Measurements from ENCODE around the gene ERC1.

The ERC1 gene

DNA sequence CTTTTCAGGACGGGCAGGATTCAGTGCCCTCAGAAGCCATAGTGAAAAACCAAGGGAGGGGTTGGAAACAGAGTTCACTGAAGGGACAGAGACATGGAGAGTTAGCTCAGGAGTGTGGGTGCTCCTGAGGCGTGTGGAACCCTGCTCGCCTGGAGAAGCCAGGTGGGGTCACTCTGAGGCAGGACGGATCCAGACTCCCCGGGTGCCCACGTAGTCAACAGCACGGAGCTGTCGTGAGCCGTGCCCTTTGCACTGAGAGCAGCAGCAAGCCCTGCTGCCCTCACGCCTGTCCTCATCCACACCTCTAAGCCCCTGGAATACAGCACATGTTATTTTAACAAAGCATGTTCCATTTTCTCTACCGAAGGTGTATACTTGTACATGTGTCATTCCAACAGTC lies 488.6 kb downstream of the ERC1 start:
- Histone ChIP-seq H3K27me3 (ENCODE audit: control insufficient read depth, insufficient read depth, low read length) (no peaks in the 10 kb centered on the region), H3K4me1 (ENCODE audit: control insufficient read depth, insufficient read depth, low read length) (peaks cover 5% of the 10 kb centered on the region), H3K9me3 (ENCODE audit: control insufficient read depth, insufficient read depth, low read length) (no peaks in the 10 kb centered on the region), H3K36me3 (ENCODE audit: control insufficient read depth, insufficient read depth, low read length) (no peaks in the 10 kb centered on the region), H3K4me3 (ENCODE audit: low read depth, low read length) (no peak overlapping the region), H3K9ac (ENCODE audit: low read depth, low read length) (no peak overlapping the region)

DNA sequence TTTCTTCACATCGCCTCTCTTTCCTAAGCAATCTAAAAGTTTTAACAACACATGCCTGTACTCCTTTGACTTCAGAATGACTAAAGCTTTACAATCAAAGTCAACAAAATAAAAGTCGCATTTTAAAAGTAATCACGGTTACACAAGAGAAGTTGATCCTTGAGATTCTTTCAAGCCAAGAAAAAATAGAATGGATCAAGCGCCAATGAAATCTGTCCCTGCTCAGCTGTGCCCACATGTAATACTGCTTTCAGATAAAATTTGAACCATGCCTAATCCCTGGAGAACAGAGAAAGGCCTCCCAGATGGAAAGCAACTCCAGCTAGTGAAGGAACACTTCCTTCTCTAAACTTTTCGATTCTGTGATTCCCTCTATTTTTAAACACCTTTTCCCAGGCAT lies 490.3 kb downstream of the ERC1 start:
- Histone ChIP-seq H3K9ac (ENCODE audit: low read depth, low read length) (no peak overlapping the region), H3K36me3 (ENCODE audit: control insufficient read depth, insufficient read depth, low read length) (no peaks in the 10 kb centered on the region), H3K9me3 (ENCODE audit: control insufficient read depth, insufficient read depth, low read length) (no peaks in the 10 kb centered on the region), H3K27me3 (ENCODE audit: control insufficient read depth, insufficient read depth, low read length) (no peaks in the 10 kb centered on the region), H3K4me1 (ENCODE audit: control insufficient read depth, insufficient read depth, low read length) (no peaks in the 10 kb centered on the region), H3K4me3 (ENCODE audit: low read depth, low read length) (no peak overlapping the region)

DNA sequence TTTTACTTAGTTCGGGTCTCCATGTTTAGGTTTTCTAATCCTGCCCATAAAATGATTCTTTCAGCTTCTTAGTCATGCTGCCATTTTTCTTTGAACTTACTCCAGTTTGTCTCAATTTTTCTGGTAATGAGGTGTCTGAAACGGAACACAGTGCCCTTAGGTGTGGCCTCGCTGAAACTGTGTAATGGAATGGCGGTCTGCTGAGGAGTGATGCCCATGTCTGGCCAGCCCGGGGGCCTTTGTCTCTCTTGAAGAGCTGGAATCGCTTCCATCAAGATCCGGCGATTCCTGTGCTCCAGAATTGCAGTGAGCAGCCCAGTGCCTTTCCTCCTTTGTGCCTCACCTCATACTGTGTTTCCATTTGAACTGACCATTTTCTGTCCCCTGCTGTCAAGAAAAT lies 490.9 kb downstream of the ERC1 start:
- no peaks in the 10 kb centered on the region for H3K9me3 ChIP-seq (ENCODE audit: control insufficient read depth, insufficient read depth, low read length)
- no peaks in the 10 kb centered on the region for H3K36me3 ChIP-seq (ENCODE audit: control insufficient read depth, insufficient read depth, low read length)
- H3K4me1 ChIP-seq (ENCODE audit: control insufficient read depth, insufficient read depth, low read length), result no peaks in the 10 kb centered on the region
- no peak overlapping the region for H3K4me3 ChIP-seq (ENCODE audit: low read depth, low read length)
- no peaks in the 10 kb centered on the region for H3K27me3 ChIP-seq (ENCODE audit: control insufficient read depth, insufficient read depth, low read length)
- H3K9ac ChIP-seq (ENCODE audit: low read depth, low read length), result no peak overlapping the region

DNA sequence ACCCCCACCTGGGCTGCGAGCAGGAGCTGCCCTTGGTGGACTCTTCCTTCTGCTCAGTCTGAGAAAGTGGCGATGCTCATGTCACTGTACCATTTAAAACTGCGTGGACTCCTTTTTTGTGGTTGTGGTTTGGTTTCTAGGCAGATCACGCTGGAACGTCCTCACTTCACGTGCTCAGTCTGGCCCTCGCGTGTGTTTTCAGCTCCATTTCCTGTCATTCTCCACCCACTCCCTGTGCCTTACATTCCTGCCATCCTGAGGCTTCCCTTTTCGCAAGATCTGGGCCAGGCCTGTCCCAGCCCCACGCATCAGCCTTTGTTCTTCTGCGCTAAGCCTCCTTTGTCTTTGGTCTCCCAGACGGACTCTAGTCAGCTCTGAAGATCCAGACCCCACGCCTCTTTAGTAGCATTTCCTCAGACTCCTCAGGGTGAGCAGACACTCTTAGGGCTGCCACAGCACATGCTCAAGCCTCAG lies 497.9 kb downstream of the ERC1 start:
- no peaks in the 10 kb centered on the region for H3K9me3 ChIP-seq (ENCODE audit: control insufficient read depth, insufficient read depth, low read length)
- H3K9ac ChIP-seq (ENCODE audit: low read depth, low read length), result no peak overlapping the region
- H3K36me3 ChIP-seq (ENCODE audit: control insufficient read depth, insufficient read depth, low read length), result peaks cover 6% of the 10 kb centered on the region
- no peaks in the 10 kb centered on the region for H3K4me1 ChIP-seq (ENCODE audit: control insufficient read depth, insufficient read depth, low read length)
- H3K27me3 ChIP-seq (ENCODE audit: control insufficient read depth, insufficient read depth, low read length), result no peaks in the 10 kb centered on the region
- H3K4me3 ChIP-seq (ENCODE audit: low read depth, low read length), result no peak overlapping the region

DNA sequence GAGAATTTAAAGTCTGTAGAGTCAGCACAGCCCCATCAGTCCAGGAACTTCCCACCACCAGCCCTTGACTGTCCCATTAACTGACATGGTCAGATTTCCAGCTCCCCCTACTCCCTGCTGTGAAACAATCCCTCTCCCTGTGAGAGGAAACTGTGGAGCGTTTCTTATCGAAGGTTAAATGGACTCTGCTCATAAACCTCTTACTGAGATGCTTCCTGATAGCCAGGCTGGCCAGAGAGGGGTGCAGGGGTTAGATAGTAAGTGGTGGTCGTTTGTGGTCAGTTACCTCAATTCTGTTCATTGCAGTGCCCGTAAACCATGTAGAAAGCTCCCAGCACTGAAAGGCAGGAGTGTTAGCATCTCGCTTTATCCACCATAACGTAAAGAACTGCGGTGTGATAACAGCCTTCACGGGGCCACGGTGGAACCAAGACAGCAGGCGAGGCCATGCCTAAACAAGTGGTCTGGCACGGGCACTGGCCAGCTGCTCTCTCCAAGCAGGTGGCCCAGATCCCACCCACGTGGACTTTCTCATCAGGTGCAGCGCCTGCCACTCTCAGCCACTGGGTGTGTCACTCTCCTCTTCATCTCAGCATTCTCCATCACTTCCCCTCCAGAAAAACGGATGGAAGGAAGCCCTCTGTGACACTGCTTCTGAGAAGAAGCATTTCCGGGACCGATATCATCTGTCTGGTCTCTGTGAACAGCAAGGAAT lies 501.1 kb downstream of the ERC1 start:
- Histone ChIP-seq H3K9me3 (ENCODE audit: control insufficient read depth, insufficient read depth, low read length) (no peaks in the 10 kb centered on the region), H3K9ac (ENCODE audit: low read depth, low read length) (no peak overlapping the region), H3K27me3 (ENCODE audit: control insufficient read depth, insufficient read depth, low read length) (no peaks in the 10 kb centered on the region), H3K4me3 (ENCODE audit: low read depth, low read length) (no peak overlapping the region), H3K4me1 (ENCODE audit: control insufficient read depth, insufficient read depth, low read length) (no peaks in the 10 kb centered on the region), H3K36me3 (ENCODE audit: control insufficient read depth, insufficient read depth, low read length) (peaks cover 6% of the 10 kb centered on the region)

DNA sequence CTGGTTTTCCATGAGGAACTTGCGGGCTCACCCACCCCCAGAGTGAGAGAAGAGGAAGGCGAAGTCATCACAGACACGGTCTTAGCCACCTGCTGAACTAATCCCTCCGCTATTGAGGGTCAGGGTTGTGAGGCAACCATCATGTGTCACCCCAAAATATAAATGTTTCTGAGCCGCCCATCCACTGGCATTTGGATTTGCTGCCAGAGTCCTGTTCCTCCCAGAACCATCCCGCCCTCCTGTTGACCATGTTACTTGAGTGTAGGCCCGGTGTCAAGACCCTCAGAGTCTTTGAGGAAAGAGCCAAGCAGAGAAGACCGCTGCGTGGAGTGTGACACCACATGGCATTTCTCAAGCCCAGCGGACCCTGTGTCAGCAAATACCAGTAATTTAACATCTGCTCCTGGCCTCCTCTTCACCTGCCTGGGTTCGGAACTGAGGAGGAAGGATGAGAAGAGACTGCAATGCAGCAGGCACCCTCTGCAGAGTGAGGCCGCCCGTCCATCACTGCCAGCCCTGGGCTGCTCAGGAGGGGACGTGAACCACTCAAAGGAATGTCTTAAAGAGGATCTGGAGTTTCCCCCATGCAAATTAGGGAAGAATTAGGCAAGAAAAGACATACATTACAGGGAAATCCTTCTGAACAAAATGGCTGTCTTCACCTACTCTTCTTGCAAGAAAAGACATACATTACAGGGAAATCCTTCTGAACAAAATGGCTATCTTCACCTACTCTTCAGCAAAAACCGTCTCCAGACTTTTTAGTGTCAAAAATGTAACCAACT lies 502.9 kb downstream of the ERC1 start:
- no peak overlapping the region for H3K9ac ChIP-seq (ENCODE audit: low read depth, low read length)
- peaks cover 6% of the 10 kb centered on the region for H3K36me3 ChIP-seq (ENCODE audit: control insufficient read depth, insufficient read depth, low read length)

DNA sequence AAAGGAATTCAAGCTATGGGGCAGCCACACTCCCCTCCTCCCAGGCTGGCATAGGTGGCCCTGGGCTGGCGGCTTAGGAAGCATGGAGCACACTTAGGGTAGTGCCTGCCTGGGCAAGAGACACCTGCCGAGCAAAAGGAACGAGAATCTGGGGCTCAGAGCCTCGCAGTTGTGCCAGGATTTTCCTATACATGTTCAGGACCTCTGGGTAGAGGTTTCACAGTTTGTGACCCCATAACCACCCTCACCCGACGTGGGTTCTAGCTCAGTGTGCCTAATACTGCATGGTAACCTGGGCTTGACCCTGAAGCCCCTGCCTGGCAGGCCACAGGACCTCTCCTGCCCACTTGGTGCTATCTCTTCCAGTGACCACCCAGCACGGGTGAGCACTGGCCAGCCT lies 503.8 kb downstream of the ERC1 start:
- H3K9ac ChIP-seq (ENCODE audit: low read depth, low read length), result no peak overlapping the region
- H3K4me1 ChIP-seq (ENCODE audit: control insufficient read depth, insufficient read depth, low read length), result no peaks in the 10 kb centered on the region
- no peaks in the 10 kb centered on the region for H3K9me3 ChIP-seq (ENCODE audit: control insufficient read depth, insufficient read depth, low read length)
- peaks cover 6% of the 10 kb centered on the region for H3K36me3 ChIP-seq (ENCODE audit: control insufficient read depth, insufficient read depth, low read length)
- H3K27me3 ChIP-seq (ENCODE audit: control insufficient read depth, insufficient read depth, low read length), result no peaks in the 10 kb centered on the region
- no peak overlapping the region for H3K4me3 ChIP-seq (ENCODE audit: low read depth, low read length)

More for the DNA sequence above, 502.9 kb downstream of the ERC1 start:
- no peaks in the 10 kb centered on the region for H3K9me3 ChIP-seq (ENCODE audit: control insufficient read depth, insufficient read depth, low read length)
- no peaks in the 10 kb centered on the region for H3K27me3 ChIP-seq (ENCODE audit: control insufficient read depth, insufficient read depth, low read length)
- H3K4me1 ChIP-seq (ENCODE audit: control insufficient read depth, insufficient read depth, low read length), result no peaks in the 10 kb centered on the region
- no peak overlapping the region for H3K4me3 ChIP-seq (ENCODE audit: low read depth, low read length)

DNA sequence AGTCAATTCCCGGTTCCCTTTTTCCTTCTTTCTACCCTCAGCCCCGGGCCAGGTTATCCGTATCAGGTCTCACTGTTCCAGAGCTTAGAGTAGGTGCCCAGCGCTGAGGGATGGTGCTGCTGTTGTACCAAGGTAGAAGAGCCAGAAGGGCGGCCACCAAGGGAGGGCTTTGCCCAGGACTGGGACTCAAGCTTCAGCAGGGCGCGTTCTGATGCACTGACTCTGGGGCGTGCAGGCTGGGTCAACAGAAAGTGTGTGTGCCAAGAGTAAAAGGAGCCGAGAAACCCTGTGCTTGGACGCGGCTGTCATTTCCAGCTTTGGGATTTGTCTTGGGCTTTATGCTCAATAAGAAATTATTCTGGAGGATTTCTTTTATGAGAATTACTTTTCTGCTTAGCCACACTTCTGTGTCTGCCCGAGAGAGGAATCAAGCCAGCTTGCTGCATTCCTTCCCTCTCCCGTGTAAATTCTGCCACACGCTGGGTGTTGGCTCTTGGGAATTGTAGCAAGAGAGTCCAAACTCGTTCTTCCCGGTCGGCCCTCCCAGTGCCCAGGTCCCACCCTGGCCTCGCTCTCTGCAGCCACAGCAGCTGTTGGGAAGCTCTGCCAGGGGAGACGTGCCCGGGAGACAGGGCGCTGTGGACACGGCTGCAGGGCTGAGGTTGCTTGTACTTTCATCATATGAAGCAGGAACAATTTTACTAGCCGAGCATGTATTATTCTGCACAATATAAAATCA lies 505.3 kb downstream of the ERC1 start:
- Histone ChIP-seq H3K9ac (ENCODE audit: low read depth, low read length) (no peak overlapping the region), H3K27me3 (ENCODE audit: control insufficient read depth, insufficient read depth, low read length) (no peaks in the 10 kb centered on the region), H3K9me3 (ENCODE audit: control insufficient read depth, insufficient read depth, low read length) (no peaks in the 10 kb centered on the region), H3K4me3 (ENCODE audit: low read depth, low read length) (no peak overlapping the region), H3K36me3 (ENCODE audit: control insufficient read depth, insufficient read depth, low read length) (peaks cover 6% of the 10 kb centered on the region), H3K4me1 (ENCODE audit: control insufficient read depth, insufficient read depth, low read length) (no peaks in the 10 kb centered on the region)

DNA sequence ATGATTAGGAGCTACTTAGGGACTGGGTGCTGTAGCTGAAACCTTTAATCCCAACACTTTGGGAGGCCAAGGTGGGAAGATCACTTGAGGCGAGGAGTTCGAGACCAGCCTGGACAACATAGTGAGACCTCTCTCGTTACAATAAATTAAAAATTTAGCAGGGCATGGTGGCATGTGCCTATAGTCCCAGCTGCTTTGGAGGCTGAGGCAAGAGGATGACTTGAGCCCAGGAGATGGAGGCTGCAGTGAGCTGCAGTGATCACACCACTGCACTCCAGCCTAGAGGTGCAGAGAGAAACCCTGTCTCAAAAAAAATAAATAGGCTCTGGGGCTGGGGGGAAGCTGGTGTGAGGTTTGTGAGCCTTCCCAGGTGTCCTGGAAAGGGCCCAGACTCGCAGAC lies 506.1 kb downstream of the ERC1 start:
- Histone ChIP-seq H3K27me3 (ENCODE audit: control insufficient read depth, insufficient read depth, low read length) (no peaks in the 10 kb centered on the region), H3K9ac (ENCODE audit: low read depth, low read length) (no peak overlapping the region), H3K4me3 (ENCODE audit: low read depth, low read length) (no peak overlapping the region), H3K4me1 (ENCODE audit: control insufficient read depth, insufficient read depth, low read length) (no peaks in the 10 kb centered on the region), H3K9me3 (ENCODE audit: control insufficient read depth, insufficient read depth, low read length) (no peaks in the 10 kb centered on the region), H3K36me3 (ENCODE audit: control insufficient read depth, insufficient read depth, low read length) (peaks cover 4% of the 10 kb centered on the region)

DNA sequence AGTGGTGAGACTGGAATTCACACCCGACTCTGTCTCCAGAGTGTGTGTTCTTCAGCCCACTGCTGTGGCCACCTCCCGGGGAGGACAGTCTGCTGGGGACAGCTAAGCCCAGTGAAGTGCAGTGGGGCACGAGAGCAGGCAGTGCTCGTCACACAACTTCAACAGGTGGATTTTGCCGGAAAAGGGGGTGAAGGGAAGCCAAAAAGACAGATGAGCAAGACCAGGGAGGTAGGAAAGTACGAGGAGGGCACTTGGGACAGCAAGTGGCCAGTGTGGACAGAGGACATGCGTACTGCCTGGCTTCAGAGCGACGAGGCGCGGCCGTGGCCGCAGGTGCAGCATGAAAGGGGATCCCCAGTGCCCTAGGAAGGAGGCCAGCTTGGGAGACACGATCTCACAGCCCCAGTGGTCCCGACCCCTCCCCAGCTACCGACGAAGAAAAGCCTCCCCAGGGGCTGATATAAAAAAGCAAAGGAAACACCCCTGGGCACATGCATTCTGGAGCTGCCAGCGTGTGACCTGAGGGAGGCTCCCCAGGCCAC lies 507.2 kb downstream of the ERC1 start:
- Histone ChIP-seq H3K9me3 (ENCODE audit: control insufficient read depth, insufficient read depth, low read length) (no peaks in the 10 kb centered on the region), H3K27me3 (ENCODE audit: control insufficient read depth, insufficient read depth, low read length) (no peaks in the 10 kb centered on the region), H3K9ac (ENCODE audit: low read depth, low read length) (no peak overlapping the region), H3K4me3 (ENCODE audit: low read depth, low read length) (no peak overlapping the region), H3K4me1 (ENCODE audit: control insufficient read depth, insufficient read depth, low read length) (no peaks in the 10 kb centered on the region), H3K36me3 (ENCODE audit: control insufficient read depth, insufficient read depth, low read length) (no peaks in the 10 kb centered on the region)

DNA sequence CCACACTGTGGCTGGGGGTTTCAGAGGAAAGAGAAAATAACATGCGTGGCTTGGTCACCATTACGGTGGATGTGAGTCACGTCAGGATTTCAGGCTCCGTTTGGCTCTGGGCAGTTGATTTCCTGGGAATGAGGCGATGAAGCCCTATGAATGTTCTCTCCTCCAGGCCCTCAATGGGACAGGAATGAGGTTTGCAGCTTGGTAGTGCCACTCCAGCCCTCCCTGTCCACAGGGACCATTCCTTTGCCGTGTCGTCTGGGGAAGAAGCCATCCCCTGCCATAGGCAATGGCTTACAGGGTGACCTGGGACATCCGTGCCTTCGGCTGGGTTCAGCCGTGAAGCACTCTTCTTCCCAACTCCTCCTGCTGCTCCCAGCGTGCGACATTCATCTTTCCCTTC lies 508.3 kb downstream of the ERC1 start:
- Histone ChIP-seq H3K9ac (ENCODE audit: low read depth, low read length) (no peak overlapping the region), H3K4me1 (ENCODE audit: control insufficient read depth, insufficient read depth, low read length) (no peaks in the 10 kb centered on the region), H3K36me3 (ENCODE audit: control insufficient read depth, insufficient read depth, low read length) (no peaks in the 10 kb centered on the region), H3K4me3 (ENCODE audit: low read depth, low read length) (no peak overlapping the region), H3K9me3 (ENCODE audit: control insufficient read depth, insufficient read depth, low read length) (no peaks in the 10 kb centered on the region), H3K27me3 (ENCODE audit: control insufficient read depth, insufficient read depth, low read length) (no peaks in the 10 kb centered on the region)

All from iPS-15b (cell line).